ENCODE data around the gene CD164L2. TPM values are rescaled to one million over a fixed set of nuclear protein-coding genes. Genes with fewer than 3 reads are reported as not detected.

The CD164L2 gene
- total RNA-seq, 4 donors from 2014 or later: not detected

DNA sequence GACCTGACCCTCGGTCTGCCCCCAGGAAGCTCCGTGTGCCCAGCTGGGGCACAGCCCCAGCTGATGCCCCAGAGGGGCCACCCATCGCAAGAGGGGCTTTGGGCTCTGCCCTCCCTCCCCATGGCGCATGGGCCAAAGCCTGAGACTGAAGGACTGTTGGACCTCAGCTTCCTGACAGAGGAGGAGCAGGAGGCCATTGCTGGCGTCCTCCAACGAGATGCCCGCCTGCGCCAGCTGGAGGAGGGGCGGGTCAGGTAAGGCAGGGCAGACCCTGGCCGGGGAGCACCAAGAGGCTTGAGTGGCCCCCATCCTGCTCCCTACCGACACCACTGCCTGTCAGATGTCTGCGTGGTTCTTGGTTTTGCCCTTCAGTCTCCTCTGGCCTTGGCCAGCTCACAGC is 37.9 kb downstream of the CD164L2 start:
- 93% methylated on average over 3 of the region's 12 CpGs for WGBS
- peaks cover 0 to 30% (median 5%) of the 10 kb centered on the region in 4 donors for H3K27me3 ChIP-seq
- intact Hi-C loops (cut with DNase I): no loop called here
- H3K27ac ChIP-seq (replicated peaks in 1 of 4): no peak overlapping the region
- DNase-seq (ENCODE audit: extremely low spot score): no peak
- no peak overlapping the region for H3K4me3 ChIP-seq
- no peak for TF ChIP-seq POLR2AphosphoS5 (IDR thresholded peaks at IDR 0.05)
- no peak for TF ChIP-seq EP300 (IDR thresholded peaks at IDR 0.05)
- TF ChIP-seq CTCF (IDR thresholded peaks at IDR 0.05): no peak
- no peak for TF ChIP-seq POLR2A (IDR thresholded peaks at IDR 0.05; ENCODE audit: low read depth)
- no peaks in the 10 kb centered on the region for H3K36me3 ChIP-seq
- H3K9me3 ChIP-seq: no peaks in the 10 kb centered on the region
- peaks cover 14 to 30% (median 18%) of the 10 kb centered on the region in 4 donors for H3K4me1 ChIP-seq

GRCh38 chr1:27343639-27344025 is 39.5 kb downstream of the CD164L2 start:
- H3K27ac ChIP-seq (replicated peaks in 1 of 4): no peak overlapping the region
- intact Hi-C loops (cut with DNase I): no loop called here
- WGBS: 61% methylated on average over 5 of the region's 5 CpGs

GRCh38 chr1:27342778-27343638 is 40.1 kb downstream of the CD164L2 start:
- no peak for TF ChIP-seq POLR2A (IDR thresholded peaks at IDR 0.05; ENCODE audit: low read depth)
- TF ChIP-seq POLR2AphosphoS5 (IDR thresholded peaks at IDR 0.05): no peak
- 73% methylated on average over 21 of the region's 31 CpGs for WGBS
- H3K4me1 ChIP-seq: peaks cover 0 to 13% (median 2%) of the 10 kb centered on the region in 4 donors
- no peak overlapping the region for H3K27ac ChIP-seq (replicated peaks in 1 of 4)
- H3K36me3 ChIP-seq: peaks cover 0 to 5% (median 0%) of the 10 kb centered on the region in 4 donors
- intact Hi-C loops (cut with DNase I): no loop called here
- DNase-seq (ENCODE audit: extremely low spot score): no peak
- H3K27me3 ChIP-seq: peaks cover 0 to 11% (median 0%) of the 10 kb centered on the region in 4 donors
- peak overlapping the region in 2 of 4 donors; percentile 9 to 48 for H3K4me3 ChIP-seq
- H3K9me3 ChIP-seq: no peaks in the 10 kb centered on the region

More at GRCh38 chr1:27343639-27344025, 39.5 kb downstream of the CD164L2 start:
- TF ChIP-seq POLR2AphosphoS5 (IDR thresholded peaks at IDR 0.05) (no peak), EP300 (IDR thresholded peaks at IDR 0.05) (no peak), POLR2A (IDR thresholded peaks at IDR 0.05; ENCODE audit: low read depth) (no peak), CTCF (IDR thresholded peaks at IDR 0.05) (no peak)
- Histone ChIP-seq H3K4me1 (peaks cover 0 to 13% (median 2%) of the 10 kb centered on the region in 4 donors), H3K9me3 (no peaks in the 10 kb centered on the region), H3K36me3 (peaks cover 0 to under 1% (median 0%) of the 10 kb centered on the region in 4 donors), H3K27me3 (peaks cover 0 to 13% (median 0%) of the 10 kb centered on the region in 4 donors), H3K4me3 (no peak overlapping the region)
- DNase-seq (ENCODE audit: extremely low spot score): no peak

GRCh38 chr1:27342391-27342777 is 40.7 kb downstream of the CD164L2 start:
- 89% methylated on average over 8 of the region's 8 CpGs for WGBS

More at GRCh38 chr1:27342391-27342777, 40.7 kb downstream of the CD164L2 start:
- Histone ChIP-seq H3K4me1 (peaks cover 0 to 13% (median 2%) of the 10 kb centered on the region in 4 donors), H3K4me3 (peak overlapping the region in 1 of 4 donors; percentile 48), H3K27ac (replicated peaks in 1 of 4) (no peak overlapping the region), H3K9me3 (no peaks in the 10 kb centered on the region), H3K36me3 (peaks cover 0 to 11% (median 0%) of the 10 kb centered on the region in 4 donors), H3K27me3 (peaks cover 0 to 7% (median 0%) of the 10 kb centered on the region in 4 donors)
- TF ChIP-seq CTCF (IDR thresholded peaks at IDR 0.05) (no peak), POLR2AphosphoS5 (IDR thresholded peaks at IDR 0.05) (no peak), EP300 (IDR thresholded peaks at IDR 0.05) (no peak), POLR2A (IDR thresholded peaks at IDR 0.05; ENCODE audit: low read depth) (no peak)
- no peak for DNase-seq (ENCODE audit: extremely low spot score)
- intact Hi-C loops (cut with DNase I): no loop called here
